GM12872 (cell line): ENCODE results near the gene TOP2B.

Experiments
- CTCF ChIP-seq: IDR thresholded peaks from 3 replicates; pipeline ENCODE4 v1.5.1; 2011; ENCODE audit warnings: low read depth, mild to moderate bottlenecking, low read length, moderate library complexity; ENCODE audit not compliant: insufficient read depth

The TOP2B gene

DNA sequence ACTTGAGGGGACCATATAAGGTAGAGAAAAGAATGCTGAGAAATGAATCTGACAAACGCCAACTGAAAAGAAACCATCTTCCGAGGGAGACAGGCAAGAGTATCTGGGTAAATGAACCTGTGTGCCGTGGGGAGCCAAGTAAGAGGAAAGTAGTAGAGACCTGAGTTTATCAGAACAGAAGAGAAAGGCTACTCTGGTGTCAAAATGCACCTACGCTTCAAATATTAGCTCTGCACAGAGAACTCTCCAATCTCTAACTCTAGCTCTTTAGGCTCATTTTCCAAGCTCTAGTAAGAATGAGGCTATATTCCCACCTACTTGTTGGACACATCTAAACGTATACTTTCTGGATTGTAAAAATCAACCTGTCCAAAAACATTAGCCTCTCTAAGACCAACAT is 53.5 kb downstream of the TOP2B start:
- TF ChIP-seq CTCF = no peak

- no peak for TF ChIP-seq CTCF
Observed at GRCh38 chr3:25610779-25611178, 53.9 kb downstream of the TOP2B start.

GRCh38 chr3:25610167-25610566 is 54.5 kb downstream of the TOP2B start:
- no peak for TF ChIP-seq CTCF

GRCh38 chr3:25604107-25604805 is 60.5 kb downstream of the TOP2B start:
- TF ChIP-seq CTCF = no peak

DNA sequence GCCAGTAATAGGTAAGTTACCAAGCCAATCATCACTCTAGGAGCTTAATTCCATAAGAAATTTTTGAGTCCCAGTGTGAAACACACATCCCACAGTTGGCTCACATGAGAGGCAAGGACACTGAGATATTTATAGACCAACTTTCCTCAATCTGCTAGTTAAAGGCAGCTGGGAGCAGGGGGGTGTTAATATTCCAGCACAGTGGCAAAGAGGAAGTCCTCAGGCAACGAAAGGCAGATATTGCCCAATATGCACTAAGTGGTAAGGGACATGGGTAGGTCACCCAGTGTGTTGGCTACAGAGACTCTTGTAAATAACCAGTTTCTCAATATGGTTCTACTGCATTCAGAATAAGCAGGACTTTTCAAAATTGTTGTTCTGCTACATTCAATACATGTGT is 61.0 kb downstream of the TOP2B start:
- no peak for TF ChIP-seq CTCF

DNA sequence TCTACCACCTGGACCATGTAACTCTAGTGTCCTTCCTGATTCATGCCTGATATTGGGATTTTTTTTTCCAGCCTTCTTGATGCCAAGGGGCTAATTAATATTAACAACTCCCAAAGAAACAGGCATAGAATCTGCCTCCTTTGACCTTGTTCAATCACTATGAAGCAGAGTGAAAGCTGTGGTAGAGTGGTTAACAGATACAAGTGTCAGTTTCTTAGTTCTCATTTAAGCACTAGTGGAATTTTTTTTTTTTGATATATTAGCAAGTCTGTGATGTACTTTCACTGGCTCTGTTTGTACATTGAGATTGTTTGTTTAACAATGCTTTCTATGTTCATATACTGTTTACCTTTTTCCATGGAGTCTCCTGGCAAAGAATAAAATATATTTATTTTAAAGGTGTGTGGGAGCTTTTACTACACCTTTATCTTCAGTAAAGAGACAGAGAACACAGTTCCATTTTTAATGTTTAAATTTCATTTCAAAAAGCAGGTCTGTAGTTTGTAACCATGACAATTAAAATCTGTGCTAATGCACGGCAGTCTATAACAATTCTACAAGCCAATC is 67.1 kb downstream of the TOP2B start:
- no peak for TF ChIP-seq CTCF

- peak; percentile 55; the same call in 2 of the 3 replicates for TF ChIP-seq CTCF
Observed at GRCh38 chr3:25594007-25594502, 70.7 kb downstream of the TOP2B start.
